Ovary (tissue), 3 donors: ENCODE measurements around the gene SVIL.

Experiments used
- CTCF ChIP-seq, 3 donors: fragments of 450-650 bp in 2 of 3; fragments of 200-600 bp in 1 of 3; IDR thresholded peaks; one replicate each; pipeline versions ENCODE4 v1.5.1 to v1.8.0; 2016 to 2022; ENCODE audit warnings: antibody characterized with exemption in 3 of 3, mild to moderate bottlenecking in 1 of 3
- EP300 ChIP-seq: sonication (generic); formaldehyde crosslinking; IDR thresholded peaks from one replicate; pipeline ENCODE4 v1.6.1; 2017; ENCODE audit warnings: antibody characterized with exemption
- POLR2A ChIP-seq: fragments of 450-650 bp; IDR thresholded peaks from one replicate; pipeline ENCODE4 v1.6.1; 2017; ENCODE audit warnings: antibody characterized with exemption, mild to moderate bottlenecking, moderate library complexity
- donor health status: DM: no; HTN: no; CAD: no.

- TF ChIP-seq CTCF (IDR thresholded peaks at IDR 0.05) (no peak), EP300 (no peak), POLR2A (no peak)
These were observed 31.4 kb downstream of the SVIL start for GRCh38 chr10:29603223-29603896.
